Transverse colon (tissue), 4 donors: ENCODE measurements around the gene CELA3B.
"Not testable (repeated sequence)": the region's sequence is repeated elsewhere in the genome, so short reads cannot be mapped to it uniquely, and the experiment has no call there.

ENCODE experiments used
- EP300 ChIP-seq: sonication (generic); formaldehyde crosslinking; IDR thresholded peaks from one replicate; pipeline ENCODE4 v1.6.1; 2017; ENCODE audit warnings: antibody characterized with exemption, low read depth
- POLR2A ChIP-seq: fragments of 450-650 bp; IDR thresholded peaks from one replicate; pipeline ENCODE4 v1.6.1; 2016; ENCODE audit warnings: antibody characterized with exemption, mild to moderate bottlenecking, moderate library complexity
- POLR2AphosphoS5 ChIP-seq, 3 donors: sonication (generic); formaldehyde crosslinking; IDR thresholded peaks; one replicate each; pipeline ENCODE4 v1.6.1; 2016; ENCODE audit warnings: antibody characterized with exemption in 3 of 3
- TF ChIP-seq, protein P1 (sequence below), 5 experiments: fragments of 200-600 bp in 3 of 5; fragments of 450-650 bp in 2 of 5; sonication (generic) in 3 of 5; IDR thresholded peaks; 1 replicate in 2 of 5; 2 replicates in 3 of 5; pipeline ENCODE4 v1.5.1; 2016 to 2017; ENCODE audit warnings: antibody characterized with exemption in 5 of 5, inconsistent platforms in 3 of 5, mild to moderate bottlenecking in 2 of 5, moderate library complexity in 1 of 5

DNA sequence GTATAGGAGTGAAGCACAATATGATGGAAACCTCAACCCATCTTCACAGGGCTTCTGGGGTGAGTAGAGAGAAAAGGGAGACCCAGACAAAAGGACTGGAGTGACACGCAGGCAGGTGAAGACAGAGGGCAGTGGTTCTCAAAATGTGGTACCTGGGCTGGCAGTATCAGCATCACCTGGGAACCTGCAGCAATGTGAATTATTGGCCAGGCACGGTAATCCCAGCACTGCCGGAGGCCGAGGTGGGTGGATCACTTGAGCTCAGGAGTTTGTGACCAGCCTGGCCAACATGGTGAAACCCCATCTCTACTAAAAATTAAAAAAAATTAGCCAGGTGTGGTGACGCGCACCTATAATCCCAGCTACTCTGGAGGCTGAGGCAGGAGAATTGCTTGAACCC, 5.3 kb downstream of the CELA3B start:
- TF ChIP-seq, protein P1, sequence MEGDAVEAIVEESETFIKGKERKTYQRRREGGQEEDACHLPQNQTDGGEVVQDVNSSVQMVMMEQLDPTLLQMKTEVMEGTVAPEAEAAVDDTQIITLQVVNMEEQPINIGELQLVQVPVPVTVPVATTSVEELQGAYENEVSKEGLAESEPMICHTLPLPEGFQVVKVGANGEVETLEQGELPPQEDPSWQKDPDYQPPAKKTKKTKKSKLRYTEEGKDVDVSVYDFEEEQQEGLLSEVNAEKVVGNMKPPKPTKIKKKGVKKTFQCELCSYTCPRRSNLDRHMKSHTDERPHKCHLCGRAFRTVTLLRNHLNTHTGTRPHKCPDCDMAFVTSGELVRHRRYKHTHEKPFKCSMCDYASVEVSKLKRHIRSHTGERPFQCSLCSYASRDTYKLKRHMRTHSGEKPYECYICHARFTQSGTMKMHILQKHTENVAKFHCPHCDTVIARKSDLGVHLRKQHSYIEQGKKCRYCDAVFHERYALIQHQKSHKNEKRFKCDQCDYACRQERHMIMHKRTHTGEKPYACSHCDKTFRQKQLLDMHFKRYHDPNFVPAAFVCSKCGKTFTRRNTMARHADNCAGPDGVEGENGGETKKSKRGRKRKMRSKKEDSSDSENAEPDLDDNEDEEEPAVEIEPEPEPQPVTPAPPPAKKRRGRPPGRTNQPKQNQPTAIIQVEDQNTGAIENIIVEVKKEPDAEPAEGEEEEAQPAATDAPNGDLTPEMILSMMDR (IDR thresholded peaks at IDR 0.05), result not testable (repeated sequence)
- TF ChIP-seq POLR2A; POLR2AphosphoS5 (IDR thresholded peaks at IDR 0.05); EP300: not testable (repeated sequence)
